Measurements from ENCODE around the gene VOPP1.

GRCh38 chr7:55468495-55468894 lies 103.8 kb downstream of the VOPP1 start:
- no peak for TF ChIP-seq POLR2A (IDR thresholded peaks at IDR 0.05)
- TF ChIP-seq CTCF (IDR thresholded peaks at IDR 0.05) = no peak
